GM12892 (cell line): ENCODE results near the gene ANKS1A.

Source experiments
- POLR2A ChIP-seq: IDR thresholded peaks from 2 replicates; pipeline ENCODE4 v1.6.1; 2011; ENCODE audit warnings: low read depth, low read length, control low read depth
- TAF1 ChIP-seq: IDR thresholded peaks from 2 replicates; pipeline ENCODE4 v1.6.1; 2011; ENCODE audit warnings: low read depth, mild to moderate bottlenecking, control low read depth, low read length, borderline replicate concordance

GRCh38 chr6:35139924-35140638, 251.0 kb downstream of the ANKS1A start:
- TF ChIP-seq POLR2A (no peak), TAF1 (no peak)
